Fibroblast of the conjunctiva (primary cell): Measurements from ENCODE around the gene PI4K2A.
"Not testable (repeated sequence)": the region's sequence is repeated elsewhere in the genome, so short reads cannot be mapped to it uniquely, and the experiment has no call there.

Experiments used
- DNase-seq: peaks from one replicate; pipeline ENCODE4 v3.0.0-alpha.2; 2010; ENCODE audit warnings: low read depth

The PI4K2A gene

DNA sequence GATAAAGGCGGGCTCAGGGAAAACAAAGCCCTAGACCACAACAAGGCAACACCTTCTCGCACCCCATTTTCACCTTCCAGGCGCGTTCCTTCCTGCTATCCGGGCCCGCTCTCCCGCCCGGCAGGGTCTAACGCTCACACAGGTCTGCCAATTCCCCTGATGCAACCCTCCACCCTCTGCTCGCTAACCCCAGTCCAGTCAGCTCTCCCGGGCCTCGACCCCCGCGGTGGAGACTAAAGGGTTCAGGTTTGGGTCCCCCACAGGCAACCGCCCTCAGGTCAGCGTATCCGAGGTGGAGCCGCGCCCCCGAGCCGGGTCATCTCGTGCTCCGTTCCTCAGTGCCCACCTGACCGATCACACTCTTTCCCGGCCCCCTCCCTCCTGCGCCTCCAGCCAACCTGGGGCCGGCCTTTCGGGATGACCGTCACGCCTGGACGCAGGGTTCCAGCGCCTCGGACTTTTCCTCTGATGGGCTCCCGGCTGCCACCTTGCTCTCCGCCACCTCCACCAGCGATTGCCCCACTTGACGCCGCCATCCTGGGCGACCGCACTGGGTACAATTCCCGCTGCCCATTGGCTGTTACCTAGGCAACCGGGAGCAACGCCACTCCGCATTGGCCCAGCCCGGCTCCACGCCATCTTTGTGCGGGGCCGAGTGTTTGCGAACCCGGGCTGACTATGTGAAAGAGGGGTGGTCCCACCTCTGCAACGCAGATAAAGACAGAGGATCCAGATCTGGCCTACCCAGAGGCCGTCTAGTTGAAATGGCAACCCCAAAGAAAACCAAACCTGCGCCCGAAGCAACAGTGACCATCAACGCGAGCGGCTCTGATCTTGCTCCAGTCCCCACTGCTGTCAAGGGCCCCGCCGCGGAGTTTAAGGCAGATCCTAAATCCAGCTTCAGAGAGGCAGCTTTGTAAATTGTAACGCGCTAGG lies 7.3 kb upstream of the PI4K2A start, which contains the start of gene MORN4:
Gene MORN4 (minus strand): TSS at position 552 of the 936 bp plus-strand sequence. CDS start 13,847 bp downstream, outside the sequence.
- peak; percentile 82 for DNase-seq

DNA sequence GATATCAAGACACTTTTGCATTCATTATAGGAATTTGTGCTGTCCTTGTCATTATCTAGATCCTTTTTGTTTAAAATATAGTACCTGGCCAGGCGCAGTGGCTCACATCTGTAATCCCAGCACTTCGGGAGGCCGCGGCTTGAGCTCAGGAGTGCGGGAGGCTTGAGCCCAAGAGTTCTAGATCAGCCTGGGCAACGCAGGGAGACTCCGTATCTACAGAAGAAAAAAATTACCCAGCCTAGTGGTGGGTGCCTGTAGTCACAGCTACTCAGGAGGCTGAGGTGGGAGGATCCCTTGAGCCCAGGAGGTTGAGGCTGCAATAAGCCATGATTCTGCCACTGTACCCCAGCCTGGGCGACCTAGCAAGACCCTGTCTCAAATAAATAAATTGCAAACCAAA lies 6.5 kb upstream of the PI4K2A start:
- no peak for DNase-seq

DNA sequence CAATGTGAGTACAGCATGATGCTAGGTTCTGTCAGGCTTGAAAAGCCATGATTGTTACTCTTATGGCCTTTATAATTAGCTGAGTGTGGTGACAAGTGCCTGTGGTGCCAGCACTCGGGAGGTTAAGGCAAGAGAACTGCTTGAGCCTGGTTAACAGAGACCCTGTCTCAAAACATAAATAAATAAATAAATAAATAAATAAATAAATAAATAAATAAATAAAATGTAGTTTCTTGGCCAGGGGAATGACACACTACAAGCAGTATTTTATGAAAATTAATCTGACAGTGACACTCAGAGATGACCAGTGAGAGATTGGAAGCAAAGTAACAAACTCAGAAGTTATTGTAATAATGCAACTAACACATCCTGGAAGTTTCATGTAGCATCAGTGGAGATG lies 4.9 kb upstream of the PI4K2A start:
- no peak for DNase-seq

DNA sequence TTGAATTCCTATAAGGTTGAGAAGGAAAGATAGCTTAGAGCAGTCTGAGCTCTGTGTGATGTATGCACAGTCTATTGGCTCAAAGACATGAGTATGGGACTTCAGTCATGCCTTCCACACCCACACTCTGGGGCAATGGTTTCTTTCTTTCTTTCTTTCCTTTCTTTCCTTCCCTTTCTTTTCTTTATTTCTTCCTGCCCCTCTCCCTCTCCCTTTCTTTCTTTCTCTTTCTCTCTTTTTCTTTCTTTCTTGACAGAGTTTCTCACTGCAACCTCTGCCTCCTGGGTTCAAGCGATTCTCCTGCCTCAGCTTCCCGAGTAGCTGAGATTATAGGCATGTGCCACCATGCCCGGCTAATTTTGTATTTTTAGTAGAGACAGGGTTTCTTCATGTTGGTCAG lies 1.4 kb upstream of the PI4K2A start:
- DNase-seq = not testable (repeated sequence)

DNA sequence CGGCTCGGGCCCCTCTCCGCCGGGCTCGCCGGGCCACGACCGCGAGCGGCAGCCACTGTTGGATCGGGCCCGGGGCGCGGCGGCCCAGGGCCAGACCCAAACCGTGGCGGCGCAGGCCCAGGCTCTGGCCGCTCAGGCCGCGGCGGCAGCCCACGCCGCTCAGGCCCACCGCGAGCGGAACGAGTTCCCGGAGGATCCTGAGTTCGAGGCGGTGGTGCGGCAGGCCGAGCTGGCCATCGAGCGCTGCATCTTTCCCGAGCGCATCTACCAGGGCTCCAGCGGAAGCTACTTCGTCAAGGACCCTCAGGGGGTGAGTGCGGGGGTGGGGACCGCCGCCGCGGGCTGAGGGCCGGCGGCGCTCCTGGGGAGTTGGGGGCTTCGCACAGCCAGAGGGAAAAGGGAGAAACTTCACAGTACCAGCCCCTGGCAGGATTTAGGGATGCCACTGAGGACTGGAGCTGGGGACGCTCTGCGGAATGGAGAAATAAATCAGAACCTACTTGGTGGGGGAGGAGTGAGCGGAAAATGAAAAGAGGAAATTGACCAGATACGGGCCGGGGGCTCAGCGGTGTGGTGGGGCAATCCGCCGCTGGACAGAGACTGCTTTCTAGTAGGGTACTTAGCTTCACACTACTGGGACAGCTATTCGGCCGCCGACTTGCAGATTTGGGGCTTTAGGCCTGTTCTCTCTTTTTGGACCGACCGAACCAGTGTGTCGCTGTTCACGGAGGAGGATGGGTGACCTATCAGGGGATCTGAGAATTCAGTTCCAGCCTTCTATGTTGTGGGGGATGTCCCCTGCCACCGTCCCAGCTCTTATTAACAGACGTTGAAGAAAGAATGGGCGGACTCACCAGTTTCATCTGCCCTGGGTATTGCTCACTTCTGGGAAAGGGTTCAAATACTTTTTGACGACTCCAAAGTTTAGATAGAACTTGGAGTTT lies 669 bp downstream of the PI4K2A start:
- DNase-seq = peak; percentile 24

DNA sequence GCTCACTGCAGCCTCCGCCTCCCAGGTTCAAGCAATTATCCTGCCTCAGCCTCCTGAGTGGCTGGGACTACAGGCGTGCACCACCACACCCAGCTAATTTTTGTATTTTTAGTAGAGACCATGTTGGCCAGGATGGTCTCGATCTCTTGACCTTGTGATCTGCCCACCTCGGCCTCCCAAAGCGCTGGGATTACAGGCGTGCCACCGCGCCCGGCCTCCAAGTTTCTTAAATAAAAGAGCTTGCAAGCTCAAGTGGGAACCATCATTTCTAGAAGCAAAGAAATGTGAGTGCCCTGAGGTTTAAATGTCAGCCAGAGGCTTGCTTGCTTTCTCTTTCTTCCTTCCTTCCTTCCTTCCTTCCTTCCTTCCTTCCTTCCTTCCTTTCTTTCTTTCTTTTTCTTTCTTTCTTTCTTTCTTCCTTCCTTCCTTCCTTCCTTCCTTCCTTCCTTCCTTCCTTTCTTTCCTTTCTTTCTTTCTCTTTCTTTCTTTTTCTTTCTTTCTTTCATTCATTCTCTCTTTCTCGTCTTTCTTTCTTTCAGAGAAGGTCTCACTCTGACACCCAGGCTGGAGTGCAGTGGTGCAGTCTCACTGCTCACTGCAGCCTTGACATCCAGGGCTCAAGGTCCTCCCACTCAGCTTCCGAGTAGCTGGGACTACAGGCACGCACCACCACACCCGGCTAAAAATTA lies 2.1 kb downstream of the PI4K2A start:
- not testable (repeated sequence) for DNase-seq

DNA sequence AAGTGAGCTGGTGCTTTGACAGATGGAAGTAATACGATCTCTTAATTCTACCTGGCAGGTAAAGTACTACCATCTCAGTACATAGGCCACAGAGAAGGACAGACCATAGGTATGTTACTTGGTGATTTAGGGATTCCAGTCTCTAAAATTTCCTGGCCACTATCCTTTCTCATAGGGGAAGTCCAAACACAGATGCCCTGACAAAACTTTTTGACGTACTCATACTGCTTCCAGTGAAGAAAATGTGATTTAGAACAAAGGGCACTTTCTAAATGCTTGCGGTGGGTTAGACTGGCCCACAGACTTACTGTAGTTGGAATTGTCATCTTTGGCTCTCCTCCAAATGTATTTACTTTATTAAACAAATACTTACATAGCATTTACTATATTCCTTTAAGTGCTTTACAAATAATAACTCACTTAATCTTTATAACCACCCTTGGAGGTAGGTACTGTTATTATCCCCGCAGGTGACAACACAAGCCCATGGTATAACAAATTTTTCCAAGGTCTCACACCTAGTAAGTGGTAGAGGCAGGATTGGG lies 3.0 kb downstream of the PI4K2A start:
- no peak for DNase-seq

DNA sequence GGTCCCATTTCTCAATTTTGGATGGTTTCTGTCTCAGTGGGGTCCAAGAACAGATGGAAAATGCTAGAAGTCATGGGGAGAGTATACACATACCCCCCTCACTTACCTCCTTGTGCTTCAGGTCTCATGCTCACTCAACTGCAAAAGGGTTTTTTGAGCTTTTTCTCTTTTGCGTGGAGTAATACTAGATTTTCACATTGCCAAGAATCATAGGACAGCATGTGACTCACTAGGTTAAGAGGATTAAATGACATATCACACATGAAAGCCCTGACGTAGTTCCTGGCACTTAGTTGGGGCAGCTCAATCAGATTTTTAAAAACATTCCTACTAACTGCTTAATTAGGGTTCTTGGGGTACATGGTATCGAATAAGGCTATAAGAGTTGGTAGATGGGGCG lies 4.5 kb downstream of the PI4K2A start:
- no peak for DNase-seq

DNA sequence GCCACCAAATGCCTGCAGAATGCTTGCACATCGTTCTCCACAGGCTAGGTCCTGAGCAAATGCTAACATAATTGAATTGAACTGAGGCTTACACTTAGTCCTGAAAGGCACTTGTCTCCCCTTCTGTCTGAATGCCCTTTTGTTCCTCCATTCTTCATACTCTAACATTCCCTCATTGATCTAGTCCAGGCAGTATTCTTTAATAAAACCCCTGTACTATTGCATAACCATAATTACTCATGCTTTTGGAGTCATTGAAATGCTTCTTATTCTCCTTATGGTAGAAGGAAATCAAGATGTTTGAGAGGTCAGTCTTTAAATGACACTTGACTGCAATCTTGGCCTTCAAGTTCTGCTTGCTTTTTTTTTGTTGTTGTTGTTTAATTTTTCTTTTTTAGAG lies 7.1 kb downstream of the PI4K2A start:
- DNase-seq = peak; percentile 21

DNA sequence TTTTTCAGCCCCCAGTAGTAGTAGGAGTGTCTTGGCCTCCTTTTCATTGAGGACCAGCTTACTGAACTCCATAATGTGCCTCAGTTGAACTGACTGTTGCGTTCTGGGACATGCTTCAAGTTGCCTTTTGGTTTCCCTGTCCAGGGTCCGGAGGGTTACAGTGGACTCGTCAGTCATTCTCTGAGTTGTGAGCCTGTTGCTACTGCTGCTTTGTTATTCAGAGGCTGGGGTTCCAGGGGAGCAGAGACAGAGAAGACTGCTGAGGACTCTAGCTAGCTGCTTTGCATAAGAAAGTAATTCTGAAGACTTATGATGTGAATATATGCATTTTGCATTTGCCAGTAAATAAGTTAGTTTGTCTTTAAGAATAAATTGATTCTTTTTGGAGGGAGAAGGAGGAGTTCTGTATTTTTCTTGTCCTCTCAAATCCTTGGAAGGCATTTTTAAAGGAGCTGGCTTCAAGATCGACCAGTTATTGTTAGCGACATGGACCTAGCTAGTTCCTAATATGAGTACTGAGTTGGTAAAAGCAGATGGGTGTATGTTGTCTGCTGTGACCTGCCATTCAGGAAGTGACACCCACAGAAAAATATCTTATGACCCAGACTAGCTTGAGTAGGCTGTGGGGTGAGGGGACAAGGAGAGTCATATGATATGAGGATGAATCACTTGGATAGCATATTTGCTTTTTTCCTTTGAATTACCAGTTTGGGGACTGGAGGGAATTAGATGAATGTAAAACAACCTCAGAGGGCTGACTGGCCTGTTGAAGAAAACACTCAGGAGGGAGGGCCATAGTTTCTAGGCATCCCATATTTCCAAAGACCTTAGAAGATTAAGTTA lies 8.3 kb downstream of the PI4K2A start:
- DNase-seq = peak; percentile 68

DNA sequence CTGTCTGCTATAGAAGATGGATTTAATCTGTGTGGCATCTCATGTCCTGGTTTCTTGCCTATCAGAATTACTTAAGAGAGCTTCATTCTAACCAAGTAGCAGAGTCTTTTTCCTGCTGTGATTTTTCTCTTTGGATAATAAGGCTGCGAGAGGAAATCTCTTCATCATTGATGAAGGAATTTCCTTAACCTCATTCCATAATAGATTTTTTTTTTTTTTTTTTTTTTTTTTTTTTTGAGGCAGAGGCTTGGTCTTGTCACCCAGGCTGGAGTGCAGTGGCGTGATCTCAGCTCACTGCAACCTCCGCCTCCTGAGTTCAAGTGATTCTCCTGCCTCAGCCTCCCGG lies 8.9 kb downstream of the PI4K2A start:
- not testable (repeated sequence) for DNase-seq

DNA sequence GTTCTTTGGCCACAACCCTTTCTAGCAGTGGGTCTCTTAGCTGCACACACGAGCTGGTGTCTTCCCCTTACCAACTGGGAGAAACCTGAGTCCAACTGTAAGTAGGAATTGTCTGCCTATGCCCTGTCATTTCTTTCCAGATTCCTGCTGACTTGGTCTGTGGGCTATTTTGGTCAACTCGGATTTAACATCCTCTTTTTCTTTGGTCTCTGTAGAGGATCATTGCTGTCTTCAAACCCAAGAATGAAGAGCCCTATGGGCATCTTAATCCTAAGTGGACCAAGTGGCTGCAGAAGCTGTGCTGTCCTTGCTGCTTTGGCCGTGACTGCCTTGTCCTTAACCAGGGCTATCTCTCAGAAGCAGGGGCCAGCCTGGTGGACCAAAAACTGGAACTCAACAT lies 10.3 kb downstream of the PI4K2A start:
- no peak for DNase-seq

DNA sequence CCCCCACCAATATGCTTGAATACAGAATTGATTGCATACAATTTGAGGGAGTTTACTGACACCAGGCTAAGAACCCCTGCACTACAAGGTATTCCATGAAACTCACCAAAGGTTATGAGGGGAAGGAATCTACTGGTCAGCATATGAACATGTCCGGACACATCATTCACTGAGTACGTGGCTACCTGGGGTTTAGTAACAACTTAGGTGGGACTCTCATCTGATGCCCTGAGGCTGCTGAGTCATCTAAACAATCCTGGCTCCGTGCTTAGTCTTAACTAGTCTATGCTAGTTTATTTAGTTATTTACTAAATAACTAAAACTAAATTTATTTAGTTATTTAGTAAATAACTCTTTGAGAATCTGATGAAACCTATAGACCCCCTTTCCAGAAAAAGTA lies 11.3 kb downstream of the PI4K2A start:
- no peak for DNase-seq

DNA sequence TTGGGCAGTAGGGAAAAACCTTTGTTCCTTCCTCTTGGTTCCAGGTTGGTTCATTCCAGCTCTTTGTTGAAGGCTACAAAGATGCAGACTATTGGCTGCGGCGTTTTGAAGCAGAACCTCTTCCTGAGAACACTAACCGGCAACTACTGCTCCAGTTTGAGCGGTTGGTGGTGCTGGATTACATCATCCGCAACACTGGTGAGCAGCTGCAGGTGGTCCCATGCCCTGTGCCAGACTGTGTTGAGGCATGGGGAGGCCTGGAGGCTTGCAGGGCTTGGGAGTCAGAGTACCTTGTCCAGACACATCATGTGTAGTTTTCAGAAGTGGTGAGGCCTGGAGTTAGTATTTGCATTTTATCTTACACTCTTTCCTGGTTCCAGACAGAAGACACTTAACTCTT lies 16.3 kb downstream of the PI4K2A start:
- no peak for DNase-seq

DNA sequence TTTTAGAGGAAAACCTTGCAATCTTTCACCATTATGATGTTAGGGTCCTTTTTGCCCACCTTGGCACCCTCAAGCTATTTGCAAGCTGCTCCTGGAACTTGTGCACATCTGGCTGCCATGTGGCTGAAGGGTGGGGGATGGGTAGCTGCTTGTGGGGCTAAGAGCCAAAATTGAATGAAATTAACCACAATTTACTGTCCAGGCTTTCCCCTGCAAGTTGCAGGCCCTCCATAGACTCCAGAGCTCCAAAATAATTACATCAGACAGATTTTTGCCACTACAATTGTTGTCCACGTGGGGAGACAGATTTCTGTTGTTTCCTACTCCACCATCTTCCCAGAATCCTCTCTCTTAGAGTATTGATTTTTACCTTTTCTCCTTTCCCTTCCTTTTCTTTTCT lies 19.1 kb downstream of the PI4K2A start:
- DNase-seq = peak; percentile 69

DNA sequence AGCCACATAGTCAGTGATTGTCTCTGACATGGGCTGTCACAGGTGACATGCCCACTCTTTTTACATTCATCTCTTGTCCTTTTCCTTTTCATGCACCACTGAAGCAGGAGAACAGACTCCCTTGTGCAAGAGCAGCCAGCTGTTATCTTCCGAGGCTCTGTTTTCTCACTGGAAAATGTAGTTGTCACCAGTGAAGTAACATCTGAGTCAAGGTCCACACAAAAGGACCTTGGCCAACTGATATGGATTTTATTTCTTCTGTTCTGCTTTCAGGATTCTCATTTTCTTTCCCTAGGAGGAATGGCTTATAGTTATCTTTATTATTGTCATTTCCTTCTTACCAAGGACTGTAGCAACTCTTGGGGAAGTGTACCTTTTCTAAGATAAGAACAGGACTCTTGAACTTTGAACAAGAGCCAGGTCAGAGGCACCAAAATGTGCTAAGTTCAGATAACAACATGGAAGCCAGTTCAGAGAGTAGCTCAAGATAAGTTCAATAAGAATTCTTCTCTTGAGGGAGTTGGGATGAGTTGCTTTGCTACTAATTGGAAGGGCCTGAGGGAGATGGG lies 23.9 kb downstream of the PI4K2A start:
- no peak for DNase-seq

DNA sequence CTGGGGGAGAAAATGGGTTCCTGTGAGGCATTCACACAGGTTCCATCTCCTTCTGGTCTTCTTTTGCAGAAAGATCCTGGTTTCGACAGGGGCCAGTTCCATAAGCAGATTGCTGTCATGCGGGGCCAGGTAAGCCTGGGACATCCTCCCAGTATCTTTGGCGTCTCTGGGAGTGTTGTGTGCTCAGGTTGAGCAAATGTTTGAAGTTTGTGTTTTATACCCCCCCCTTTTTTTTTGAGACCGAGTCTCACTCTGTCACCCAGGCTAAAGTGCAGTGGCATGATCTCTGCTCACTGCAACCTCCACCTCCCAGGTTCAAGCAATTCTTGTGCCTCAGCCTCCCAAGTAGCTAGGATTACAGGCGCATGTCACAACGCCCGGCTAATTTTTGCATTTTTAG lies 26.5 kb downstream of the PI4K2A start:
- no peak for DNase-seq

DNA sequence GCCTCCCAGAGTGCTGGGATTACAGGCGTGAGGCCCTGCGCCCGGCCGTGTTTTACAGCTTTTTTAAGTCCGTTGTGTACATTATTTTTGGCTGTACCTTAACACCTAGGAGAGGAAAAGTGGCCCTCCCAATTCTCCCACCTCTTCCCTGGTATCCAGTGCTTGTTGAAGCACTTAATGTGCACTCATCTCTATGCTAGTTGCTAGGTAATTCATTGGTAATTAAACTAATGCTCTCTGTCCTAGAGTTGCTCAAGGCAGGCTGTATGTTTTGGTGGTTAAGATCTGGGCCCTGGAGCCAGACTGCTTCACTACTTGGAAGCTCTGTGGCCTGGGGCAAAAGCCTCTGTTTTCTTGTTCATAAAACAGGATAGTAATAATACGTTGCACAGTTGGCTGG lies 27.0 kb downstream of the PI4K2A start:
- DNase-seq = no peak

DNA sequence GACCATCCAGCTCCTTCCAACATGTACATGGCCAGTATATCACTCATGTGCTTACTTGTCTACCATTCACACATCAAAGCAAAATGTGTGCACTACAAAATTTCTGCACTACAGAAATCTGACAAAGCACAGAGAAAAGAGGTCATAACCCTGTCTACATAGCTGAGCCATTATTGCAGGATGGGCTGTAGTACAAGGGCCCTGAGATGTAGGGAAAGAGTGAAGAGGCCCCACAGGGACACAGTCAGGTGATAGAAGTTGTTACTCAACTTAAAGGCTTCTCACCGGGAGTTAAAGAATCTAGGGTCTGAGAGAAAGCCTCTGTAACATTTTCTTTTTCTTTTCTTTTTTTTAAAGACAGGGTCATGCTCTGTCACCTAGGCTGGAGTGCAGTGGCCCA lies 29.1 kb downstream of the PI4K2A start:
- DNase-seq = no peak

DNA sequence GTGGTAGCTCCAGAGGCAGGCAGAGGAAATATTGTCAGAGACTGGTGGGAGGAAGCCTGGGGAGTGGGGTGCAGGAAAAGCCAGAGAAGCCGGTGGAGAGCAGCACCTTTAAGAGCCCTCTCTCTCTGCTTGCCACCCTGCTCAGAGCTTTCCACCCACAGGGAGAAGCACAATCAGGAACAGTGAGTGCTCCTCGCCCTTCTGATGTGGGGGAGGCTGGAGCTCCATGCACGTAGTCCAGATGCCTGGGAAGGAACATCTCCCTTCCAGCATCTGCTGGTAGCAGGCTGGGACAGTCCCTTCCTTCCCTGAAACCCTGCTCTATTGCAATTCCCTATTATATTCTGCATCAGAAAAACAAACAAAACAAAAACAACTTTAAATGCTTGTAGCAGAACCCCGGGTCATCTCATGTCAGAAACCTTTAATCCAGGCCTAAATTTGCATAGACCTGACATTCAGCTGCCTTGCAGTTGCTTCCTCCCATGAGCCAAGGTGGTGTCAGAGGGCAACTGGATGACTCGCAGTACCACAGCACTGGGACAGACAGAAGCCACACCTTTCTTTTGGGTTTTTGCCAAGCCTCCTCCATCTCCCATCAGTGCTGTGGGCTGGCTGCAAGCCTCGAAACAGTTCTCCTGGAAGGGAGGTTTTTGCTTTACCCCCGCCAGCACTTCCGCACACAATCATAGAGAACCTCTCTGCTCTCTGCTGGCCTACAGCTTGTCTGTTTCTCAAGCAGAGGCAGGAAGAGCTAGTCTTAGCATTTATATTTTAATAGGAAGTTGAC lies 33.5 kb downstream of the PI4K2A start:
- no peak for DNase-seq
